Measurements from ENCODE around the gene TATDN2.

TATDN2 gene

DNA sequence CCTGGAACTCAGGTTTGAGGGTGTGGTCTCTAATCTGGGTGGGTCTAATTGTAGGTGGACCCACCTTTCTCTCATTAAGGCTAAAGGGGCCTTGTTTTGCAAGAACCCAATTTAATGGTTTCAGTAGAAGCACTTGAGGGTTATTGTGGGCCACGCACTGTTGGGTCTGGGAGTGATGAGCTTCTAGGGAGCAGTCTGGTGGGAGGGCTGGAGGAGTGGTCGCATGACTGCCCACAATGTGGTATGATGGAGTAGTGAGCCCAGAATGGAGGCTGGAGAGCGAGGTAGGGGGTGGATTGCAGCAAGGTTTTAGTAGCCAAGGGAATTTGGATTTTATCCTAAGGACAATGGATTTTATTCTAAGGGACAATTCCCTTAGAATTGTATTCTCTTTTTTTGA lies 2.7 kb downstream of the TATDN2 start:
- Histone ChIP-seq H3K9ac (no peak overlapping the region), H3K36me3 (ENCODE audit: control insufficient read depth, insufficient read depth, low read length) (no peaks in the 10 kb centered on the region), H3K27me3 (ENCODE audit: control insufficient read depth, insufficient read depth, low read length) (no peaks in the 10 kb centered on the region), H2AFZ (no peak overlapping the region), H3K9me3 (ENCODE audit: control insufficient read depth, low read length) (no peaks in the 10 kb centered on the region), H3K79me2 (peaks cover 14% of the 10 kb centered on the region), H3K4me2 (ENCODE audit: low read length) (no peak overlapping the region), H3K4me1 (peaks cover 8% of the 10 kb centered on the region), H3K27ac (no peak overlapping the region), H3K4me3 (ENCODE audit: low read depth, low read length) (no peak overlapping the region)
- TF ChIP-seq, protein P1, sequence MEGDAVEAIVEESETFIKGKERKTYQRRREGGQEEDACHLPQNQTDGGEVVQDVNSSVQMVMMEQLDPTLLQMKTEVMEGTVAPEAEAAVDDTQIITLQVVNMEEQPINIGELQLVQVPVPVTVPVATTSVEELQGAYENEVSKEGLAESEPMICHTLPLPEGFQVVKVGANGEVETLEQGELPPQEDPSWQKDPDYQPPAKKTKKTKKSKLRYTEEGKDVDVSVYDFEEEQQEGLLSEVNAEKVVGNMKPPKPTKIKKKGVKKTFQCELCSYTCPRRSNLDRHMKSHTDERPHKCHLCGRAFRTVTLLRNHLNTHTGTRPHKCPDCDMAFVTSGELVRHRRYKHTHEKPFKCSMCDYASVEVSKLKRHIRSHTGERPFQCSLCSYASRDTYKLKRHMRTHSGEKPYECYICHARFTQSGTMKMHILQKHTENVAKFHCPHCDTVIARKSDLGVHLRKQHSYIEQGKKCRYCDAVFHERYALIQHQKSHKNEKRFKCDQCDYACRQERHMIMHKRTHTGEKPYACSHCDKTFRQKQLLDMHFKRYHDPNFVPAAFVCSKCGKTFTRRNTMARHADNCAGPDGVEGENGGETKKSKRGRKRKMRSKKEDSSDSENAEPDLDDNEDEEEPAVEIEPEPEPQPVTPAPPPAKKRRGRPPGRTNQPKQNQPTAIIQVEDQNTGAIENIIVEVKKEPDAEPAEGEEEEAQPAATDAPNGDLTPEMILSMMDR (IDR thresholded peaks at IDR 0.05) = no peak

DNA sequence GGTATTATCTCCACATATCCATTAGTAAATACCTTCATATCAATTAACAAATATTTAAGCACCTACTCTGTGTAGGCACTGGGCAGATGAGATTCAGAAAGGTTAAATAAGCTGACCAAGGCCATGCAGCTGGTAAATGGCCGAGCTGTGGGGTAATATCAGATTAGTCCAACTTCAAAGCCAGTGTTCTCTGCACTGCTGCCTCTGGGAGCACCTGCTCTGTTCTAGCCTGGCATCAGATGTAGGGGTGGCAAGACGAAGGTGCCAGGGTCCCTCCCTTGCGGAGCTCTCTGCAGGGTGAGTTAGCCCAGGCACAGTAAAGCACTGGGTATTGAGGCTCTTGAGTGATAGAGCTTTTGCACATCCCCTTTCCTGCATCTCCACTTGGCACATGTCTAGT lies 5.5 kb downstream of the TATDN2 start:
- Histone ChIP-seq H3K9ac (no peak overlapping the region), H3K4me3 (ENCODE audit: low read depth, low read length) (no peak overlapping the region), H2AFZ (no peak overlapping the region), H3K36me3 (ENCODE audit: control insufficient read depth, insufficient read depth, low read length) (no peaks in the 10 kb centered on the region), H3K4me2 (ENCODE audit: low read length) (no peak overlapping the region), H3K9me3 (ENCODE audit: control insufficient read depth, low read length) (no peaks in the 10 kb centered on the region), H3K4me1 (peaks cover 4% of the 10 kb centered on the region), H3K27ac (no peak overlapping the region), H3K79me2 (peaks cover 13% of the 10 kb centered on the region), H3K27me3 (ENCODE audit: control insufficient read depth, insufficient read depth, low read length) (no peaks in the 10 kb centered on the region)
- TF ChIP-seq, protein P1 (IDR thresholded peaks at IDR 0.05) = no peak

DNA sequence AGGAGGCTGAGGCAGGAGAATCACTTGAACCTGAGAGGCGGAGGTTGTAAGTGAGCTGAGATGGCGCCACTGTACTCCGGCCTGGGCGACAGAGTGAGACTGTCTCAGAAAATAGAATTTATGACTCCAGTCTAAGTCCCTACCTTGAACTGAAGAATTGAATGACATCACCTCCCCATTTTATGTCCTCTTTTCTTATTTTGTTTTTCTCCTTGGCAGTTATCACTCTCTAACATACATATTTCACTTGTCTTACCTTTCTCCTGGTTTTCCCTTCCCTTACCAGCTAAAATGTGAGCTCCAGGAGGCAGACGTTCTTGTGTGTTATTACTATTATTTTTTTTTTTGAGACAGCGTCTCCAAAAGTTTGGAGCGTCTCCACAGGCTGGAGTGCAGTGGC lies 7.6 kb downstream of the TATDN2 start:
- H3K9me3 ChIP-seq (ENCODE audit: control insufficient read depth, low read length) = no peaks in the 10 kb centered on the region

DNA sequence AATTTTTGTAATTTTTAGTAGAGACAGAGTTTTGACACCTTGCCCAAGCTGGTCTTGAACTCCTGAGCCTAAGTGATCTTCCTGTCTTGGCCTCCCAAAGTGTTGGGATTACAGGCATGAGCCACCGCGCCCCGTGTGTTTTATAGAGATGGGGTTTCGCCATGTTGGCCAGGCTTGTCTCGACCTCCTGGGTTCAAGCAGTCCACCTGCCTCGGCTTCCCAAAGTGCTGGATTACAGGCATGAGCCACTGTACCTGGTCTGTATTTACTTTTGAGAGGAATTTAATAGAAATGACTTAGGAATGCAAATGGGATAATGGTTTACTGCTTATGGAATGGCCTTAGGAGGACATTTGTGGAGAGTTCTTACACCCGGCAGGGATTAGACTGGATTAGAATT lies 10.8 kb downstream of the TATDN2 start:
- Histone ChIP-seq H3K4me1 (peaks cover under 1% of the 10 kb centered on the region), H3K36me3 (ENCODE audit: control insufficient read depth, insufficient read depth, low read length) (no peaks in the 10 kb centered on the region), H2AFZ (no peak overlapping the region)

More for the DNA sequence above, 7.6 kb downstream of the TATDN2 start:
- H3K27me3 ChIP-seq (ENCODE audit: control insufficient read depth, insufficient read depth, low read length) = no peaks in the 10 kb centered on the region
- H2AFZ ChIP-seq = no peak overlapping the region
- no peak overlapping the region for H3K4me3 ChIP-seq (ENCODE audit: low read depth, low read length)
- no peak overlapping the region for H3K4me2 ChIP-seq (ENCODE audit: low read length)
- H3K36me3 ChIP-seq (ENCODE audit: control insufficient read depth, insufficient read depth, low read length) = no peaks in the 10 kb centered on the region
- H3K4me1 ChIP-seq = peaks cover under 1% of the 10 kb centered on the region
- TF ChIP-seq, protein P1 (IDR thresholded peaks at IDR 0.05) = no peak
- H3K27ac ChIP-seq = no peak overlapping the region
- H3K9ac ChIP-seq = no peak overlapping the region
- peaks cover 13% of the 10 kb centered on the region for H3K79me2 ChIP-seq

DNA sequence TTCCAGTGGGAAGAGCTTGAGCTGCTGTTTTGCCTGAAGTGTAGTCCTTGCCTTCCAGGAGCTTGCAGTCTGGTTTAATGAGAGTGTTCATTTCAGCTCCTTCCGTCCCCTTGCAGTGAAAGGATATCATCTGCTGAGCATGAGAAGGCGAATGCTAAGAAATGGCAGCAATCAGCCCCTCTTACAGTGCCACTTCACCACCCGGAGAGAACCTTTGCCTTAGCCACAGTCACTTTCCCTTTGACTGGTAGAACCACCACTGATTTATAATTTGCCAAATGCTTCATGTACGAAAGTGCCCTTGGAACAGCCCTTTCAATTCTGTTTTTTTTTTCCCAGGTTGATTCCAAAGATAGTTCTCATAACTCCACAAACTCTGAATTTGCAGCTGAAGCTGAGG lies 11.5 kb downstream of the TATDN2 start:
- Histone ChIP-seq H3K36me3 (ENCODE audit: control insufficient read depth, insufficient read depth, low read length) (no peaks in the 10 kb centered on the region), H3K4me3 (ENCODE audit: low read depth, low read length) (no peak overlapping the region), H3K9ac (no peak overlapping the region), H3K27ac (no peak overlapping the region), H3K9me3 (ENCODE audit: control insufficient read depth, low read length) (no peaks in the 10 kb centered on the region), H3K4me1 (peaks cover 3% of the 10 kb centered on the region), H2AFZ (no peak overlapping the region), H3K27me3 (ENCODE audit: control insufficient read depth, insufficient read depth, low read length) (no peaks in the 10 kb centered on the region), H3K79me2 (peaks cover 12% of the 10 kb centered on the region), H3K4me2 (ENCODE audit: low read length) (no peak overlapping the region)
- TF ChIP-seq, protein P1 (IDR thresholded peaks at IDR 0.05) = no peak

More for the DNA sequence above, 10.8 kb downstream of the TATDN2 start:
- no peaks in the 10 kb centered on the region for H3K27me3 ChIP-seq (ENCODE audit: control insufficient read depth, insufficient read depth, low read length)
- no peak overlapping the region for H3K4me3 ChIP-seq (ENCODE audit: low read depth, low read length)
- no peak overlapping the region for H3K27ac ChIP-seq
- no peak overlapping the region for H3K4me2 ChIP-seq (ENCODE audit: low read length)
- TF ChIP-seq, protein P1 (IDR thresholded peaks at IDR 0.05) = no peak
- H3K79me2 ChIP-seq = peaks cover 8% of the 10 kb centered on the region
- H3K9me3 ChIP-seq (ENCODE audit: control insufficient read depth, low read length) = no peaks in the 10 kb centered on the region
- H3K9ac ChIP-seq = no peak overlapping the region

Data from parathyroid adenoma (tissue), 2 donors.